GM21515 (cell line): ENCODE results near the gene CAPRIN1.
"Not testable (repeated sequence)": the region's sequence is repeated elsewhere in the genome, so short reads cannot be mapped to it uniquely, and the experiment has no call there.

Experiments used
- ATAC-seq: cut with Tn5 transposase; IDR thresholded peaks from one replicate; pipeline ENCODE4 v1.9.1; 2021; ENCODE audit not compliant: unreplicated experiment

Gene CAPRIN1

DNA sequence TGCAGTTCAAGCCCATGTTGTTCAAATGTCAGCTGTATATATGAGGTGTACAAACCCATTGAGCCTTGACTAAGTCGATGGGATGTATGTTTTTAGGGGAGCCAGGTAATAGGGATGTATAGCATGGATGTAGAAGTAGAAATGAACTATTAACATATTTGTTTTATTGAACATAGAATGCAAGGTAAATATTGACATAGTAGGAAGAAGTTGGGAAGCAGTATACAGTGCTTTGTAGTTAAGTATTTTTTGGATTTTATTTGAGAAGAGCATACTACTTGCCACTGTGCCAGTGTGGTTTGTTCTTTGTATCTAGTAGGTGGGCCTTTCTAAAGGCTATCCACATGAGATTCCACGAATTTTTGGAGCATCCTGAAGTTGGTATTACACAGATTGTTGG, 33.1 kb downstream of the CAPRIN1 start:
- no peak for ATAC-seq

- peak; percentile 72 for ATAC-seq
Observed at GRCh38 chr11:34086554-34087283, 35.2 kb downstream of the CAPRIN1 start.

DNA sequence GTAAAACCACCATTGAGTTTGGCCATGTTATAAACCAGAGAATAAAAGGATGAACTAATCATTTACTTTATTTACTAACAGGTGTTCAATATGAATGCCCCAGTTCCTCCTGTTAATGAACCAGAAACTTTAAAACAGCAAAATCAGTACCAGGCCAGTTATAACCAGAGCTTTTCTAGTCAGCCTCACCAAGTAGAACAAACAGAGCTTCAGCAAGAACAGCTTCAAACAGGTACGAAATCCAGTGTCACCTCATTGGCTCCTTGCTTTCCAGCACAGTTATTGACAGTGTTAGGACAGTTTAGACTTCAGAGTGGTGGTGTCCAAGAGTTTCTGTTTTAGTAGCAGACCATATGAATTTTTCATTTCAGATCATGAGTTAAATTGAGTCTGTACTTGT, 40.3 kb downstream of the CAPRIN1 start:
- no peak for ATAC-seq

DNA sequence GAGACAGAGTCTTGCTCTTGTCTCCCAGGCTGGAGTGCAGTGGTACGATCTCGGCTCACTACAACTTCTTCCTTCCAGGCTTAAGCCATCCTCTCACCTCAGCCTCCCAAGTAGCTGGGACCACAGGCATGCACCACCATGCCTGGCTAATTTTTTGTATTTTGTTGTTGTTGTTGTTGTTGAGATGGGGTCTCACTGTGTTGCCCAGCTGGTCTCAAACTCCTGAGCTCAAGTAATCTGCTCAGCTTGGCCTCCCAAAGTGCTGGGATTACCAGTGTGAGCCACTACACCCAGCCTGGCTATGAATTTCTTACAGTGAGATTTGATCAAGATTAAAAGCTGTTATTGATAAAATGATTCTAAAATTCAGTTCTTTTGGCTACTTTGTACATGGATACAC, 43.4 kb downstream of the CAPRIN1 start:
- not testable (repeated sequence) for ATAC-seq

DNA sequence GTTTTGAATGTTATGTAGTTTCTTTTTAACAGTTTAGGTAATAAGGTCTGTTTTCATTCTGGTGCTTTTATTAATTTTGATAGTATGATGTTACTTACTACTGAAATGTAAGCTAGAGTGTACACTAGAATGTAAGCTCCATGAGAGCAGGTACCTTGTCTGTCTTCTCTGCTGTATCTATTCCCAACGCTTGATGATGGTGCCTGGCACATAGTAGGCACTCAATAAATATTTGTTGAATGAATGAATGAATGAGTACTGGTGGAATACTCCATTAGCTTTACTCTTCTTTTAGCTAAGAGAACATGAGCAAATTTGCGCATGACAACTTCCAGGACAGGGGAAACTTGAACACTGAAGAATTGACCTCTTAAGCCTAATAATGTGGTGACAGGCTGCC, 47.3 kb downstream of the CAPRIN1 start:
- ATAC-seq = no peak

DNA sequence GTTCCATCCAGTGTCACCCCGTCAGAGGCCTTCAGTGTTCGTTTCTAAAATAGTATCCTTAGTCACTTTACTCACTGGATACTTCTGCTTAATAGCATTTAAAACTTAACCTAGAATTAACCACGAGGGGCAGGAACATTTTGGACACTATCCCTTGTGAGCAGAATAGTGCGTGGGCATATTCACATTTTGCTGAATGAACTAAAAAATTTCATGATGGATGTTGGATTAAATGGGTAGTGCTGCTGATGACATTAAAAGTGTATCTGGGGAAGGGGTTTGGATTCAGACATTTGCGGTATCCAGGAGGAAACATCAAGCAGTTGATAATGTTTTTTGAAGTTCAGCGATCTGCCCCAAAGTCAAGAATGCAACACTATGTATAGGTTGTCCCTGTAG, 53.1 kb downstream of the CAPRIN1 start:
- no peak for ATAC-seq

GRCh38 chr11:34105079-34105956, 53.8 kb downstream of the CAPRIN1 start, which contains the start of gene NAT10:
Gene NAT10, plus strand, starts transcription at chr11:34105629. Its CDS starts 2,597 bp downstream, at chr11:34108226.
- ATAC-seq = peak; percentile 89

GRCh38 chr11:34105957-34106504, 54.5 kb downstream of the CAPRIN1 start:
- no peak for ATAC-seq

DNA sequence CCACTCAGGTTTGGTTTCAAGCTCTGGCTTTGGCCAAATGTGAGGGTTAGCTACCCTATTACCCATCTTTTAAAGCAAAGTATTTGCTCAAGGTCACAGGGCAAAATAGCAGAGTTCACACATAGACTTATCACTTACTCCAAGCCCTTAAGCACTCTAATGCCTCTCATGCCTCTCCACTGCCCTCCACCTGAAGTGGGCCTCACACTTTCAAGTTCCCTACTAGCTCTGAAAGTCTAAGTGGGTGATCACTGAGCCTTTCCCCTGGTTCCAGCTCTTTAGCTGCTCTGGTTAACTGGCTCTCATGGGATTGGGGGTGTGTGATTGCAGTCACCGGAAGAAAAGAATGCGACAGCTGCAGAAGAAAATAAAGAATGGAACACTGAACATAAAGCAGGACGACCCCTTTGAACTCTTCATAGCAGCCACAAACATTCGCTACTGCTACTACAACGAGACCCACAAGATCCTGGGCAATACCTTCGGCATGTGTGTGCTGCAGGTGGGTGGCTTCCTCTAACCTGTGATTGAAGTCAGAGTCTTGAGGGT, 60.3 kb downstream of the CAPRIN1 start:
- no peak for ATAC-seq

GRCh38 chr11:34114014-34114413, 62.5 kb downstream of the CAPRIN1 start:
- no peak for ATAC-seq

GRCh38 chr11:34114471-34114870, 62.9 kb downstream of the CAPRIN1 start:
- no peak for ATAC-seq

DNA sequence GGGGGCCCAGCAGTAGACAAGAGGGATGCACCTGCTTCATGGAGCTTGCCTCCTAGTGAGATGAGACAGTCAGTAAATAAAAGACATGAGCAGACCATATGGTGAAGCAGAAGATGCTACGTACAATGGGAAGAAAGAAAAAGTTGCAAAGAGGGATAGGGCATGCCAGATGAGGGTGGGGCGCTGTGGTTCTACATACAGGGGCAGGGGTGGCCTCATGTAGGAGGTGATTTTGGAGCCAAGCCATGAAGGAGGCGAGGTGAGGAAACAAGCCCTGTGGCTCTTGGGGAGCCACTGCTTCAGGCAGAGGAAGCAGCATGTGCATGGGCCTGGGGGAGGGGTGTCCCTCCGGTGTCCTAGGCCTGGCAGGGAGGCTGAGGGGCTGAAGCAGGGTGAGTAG, 69.1 kb downstream of the CAPRIN1 start:
- no peak for ATAC-seq

GRCh38 chr11:34124885-34125668, 73.5 kb downstream of the CAPRIN1 start:
- no peak for ATAC-seq

- ATAC-seq = no peak
Observed at GRCh38 chr11:34126959-34127848, 75.7 kb downstream of the CAPRIN1 start.

- ATAC-seq = no peak
Observed at GRCh38 chr11:34128824-34129223, 77.3 kb downstream of the CAPRIN1 start.

DNA sequence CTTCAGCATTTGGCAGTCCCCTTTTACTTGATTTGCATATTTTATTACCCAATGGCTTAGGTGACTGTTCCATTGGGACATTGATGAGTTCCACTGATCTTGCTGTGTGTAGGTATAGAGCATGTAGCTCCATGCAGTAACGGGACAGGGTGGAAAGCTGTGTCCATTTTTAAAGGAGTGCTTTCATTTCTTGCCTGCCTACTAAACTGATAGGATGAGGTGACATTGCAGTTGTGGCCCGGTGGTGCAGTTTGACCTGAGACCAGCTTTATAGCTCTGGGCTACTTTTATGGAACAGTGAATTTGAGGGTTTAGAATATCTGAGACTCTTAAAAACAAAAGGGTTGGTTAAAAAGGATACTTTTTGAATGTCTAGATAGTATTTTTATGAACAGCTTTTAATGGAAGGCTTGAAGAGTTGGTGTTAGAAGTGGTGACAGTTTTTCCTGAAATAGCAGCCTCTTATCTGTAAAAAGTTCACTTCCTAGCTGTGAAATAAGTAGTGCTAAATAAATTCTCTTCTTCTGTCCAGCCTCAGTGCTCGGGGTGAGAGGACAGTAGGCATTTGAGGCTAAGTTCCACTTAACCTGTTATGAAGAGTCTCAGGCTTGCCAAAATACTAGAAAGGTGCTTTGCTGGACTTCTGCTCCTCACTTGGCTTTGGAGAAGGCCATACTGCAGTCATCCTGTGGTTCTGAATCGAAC, 80.9 kb downstream of the CAPRIN1 start:
- no peak for ATAC-seq

GRCh38 chr11:34134765-34135164, 83.2 kb downstream of the CAPRIN1 start:
- ATAC-seq = peak; percentile 51

- ATAC-seq = no peak
Observed at GRCh38 chr11:34135439-34135838, 83.9 kb downstream of the CAPRIN1 start.

DNA sequence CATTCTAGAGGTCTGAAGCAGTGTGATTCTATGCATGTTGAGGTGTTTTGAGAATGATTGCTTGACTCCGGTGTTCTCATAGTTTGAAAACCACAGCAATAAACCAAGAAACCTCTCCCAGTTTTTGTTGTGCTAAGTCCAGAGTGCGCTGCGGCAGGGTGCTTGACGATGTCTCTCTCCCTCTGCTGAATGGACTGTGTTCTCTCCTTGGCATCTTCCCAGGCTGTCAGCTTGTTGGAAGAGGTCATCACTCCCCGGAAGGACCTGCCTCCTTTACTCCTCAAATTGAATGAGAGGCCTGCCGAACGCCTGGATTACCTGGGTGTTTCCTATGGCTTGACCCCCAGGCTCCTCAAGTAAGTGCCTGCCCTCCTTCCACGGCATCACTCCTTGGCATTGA, 84.9 kb downstream of the CAPRIN1 start:
- ATAC-seq = no peak
